DMS79 (cell line): ENCODE results near the gene SLC1A5.

Source experiments
- DNase-seq: peaks from one replicate; lab custom pipeline; 2025; lab: John Stamatoyannopoulos, UW

Gene SLC1A5

GRCh38 chr19:46742926-46743480, 45.4 kb downstream of the SLC1A5 start:
- no peak for DNase-seq

- no peak for DNase-seq
These were observed 46.9 kb downstream of the SLC1A5 start for GRCh38 chr19:46741447-46741846.

DNA sequence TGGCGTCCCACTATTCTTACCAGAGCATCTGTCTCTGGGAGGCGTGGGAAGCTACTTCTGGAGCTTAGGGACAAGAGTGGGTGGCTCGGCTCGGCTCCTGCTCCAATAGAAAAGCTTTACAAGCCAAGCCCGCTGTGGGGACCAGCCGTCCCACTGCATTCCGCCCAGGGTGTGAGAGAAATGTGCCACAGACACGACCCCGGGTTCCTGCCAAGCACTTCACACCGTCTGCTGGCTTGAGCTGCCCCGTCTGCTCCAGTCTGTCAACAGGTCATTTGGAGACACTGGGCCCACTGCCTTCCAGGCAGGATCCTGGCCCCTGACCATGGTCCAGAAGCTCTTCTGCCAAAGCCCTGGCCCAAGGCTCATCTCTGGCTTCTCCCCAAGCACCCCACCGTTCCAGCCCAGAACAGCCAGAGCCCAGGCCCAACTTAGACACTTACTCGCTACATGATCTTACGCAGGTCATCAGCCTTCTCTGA, 49.1 kb downstream of the SLC1A5 start:
- DNase-seq: no peak

DNA sequence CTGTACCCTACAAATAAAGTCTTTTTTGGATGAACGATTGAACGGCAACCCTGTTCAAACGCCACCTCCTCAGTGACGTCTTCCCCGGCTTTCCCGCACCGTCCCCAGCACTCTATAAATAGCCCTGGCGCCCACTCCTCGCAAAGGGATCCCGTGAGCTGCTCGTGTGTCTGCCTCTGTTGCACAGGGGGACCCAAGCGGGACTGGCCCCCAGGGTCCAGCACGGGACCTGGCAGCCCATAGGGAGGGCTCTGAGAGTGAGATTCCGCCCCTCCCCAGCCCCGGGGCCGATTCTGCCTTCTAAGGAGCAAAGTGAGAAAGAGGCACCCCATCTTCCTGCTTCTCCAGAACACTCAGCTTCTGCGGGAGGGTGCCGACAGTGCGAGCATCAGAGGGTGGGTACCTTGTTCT, 50.6 kb downstream of the SLC1A5 start:
- DNase-seq: no peak

DNA sequence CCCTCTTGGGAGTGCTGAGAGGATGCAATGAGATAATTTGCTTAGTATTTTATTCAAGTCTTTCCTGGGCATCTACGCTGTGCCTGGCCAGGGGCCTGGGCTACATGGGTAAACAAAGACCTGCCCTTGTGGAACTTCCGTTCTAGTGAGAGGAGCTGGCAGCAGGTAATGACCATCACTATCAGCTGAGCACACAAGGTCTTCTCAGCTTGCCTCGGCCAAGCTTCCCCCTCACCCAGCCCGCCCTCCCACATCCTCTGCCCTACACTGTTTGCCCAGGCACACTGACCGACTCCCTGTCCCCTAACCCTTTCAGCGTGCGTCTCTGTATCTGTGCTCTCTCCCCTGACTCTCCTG, 51.1 kb downstream of the SLC1A5 start:
- DNase-seq: no peak

DNA sequence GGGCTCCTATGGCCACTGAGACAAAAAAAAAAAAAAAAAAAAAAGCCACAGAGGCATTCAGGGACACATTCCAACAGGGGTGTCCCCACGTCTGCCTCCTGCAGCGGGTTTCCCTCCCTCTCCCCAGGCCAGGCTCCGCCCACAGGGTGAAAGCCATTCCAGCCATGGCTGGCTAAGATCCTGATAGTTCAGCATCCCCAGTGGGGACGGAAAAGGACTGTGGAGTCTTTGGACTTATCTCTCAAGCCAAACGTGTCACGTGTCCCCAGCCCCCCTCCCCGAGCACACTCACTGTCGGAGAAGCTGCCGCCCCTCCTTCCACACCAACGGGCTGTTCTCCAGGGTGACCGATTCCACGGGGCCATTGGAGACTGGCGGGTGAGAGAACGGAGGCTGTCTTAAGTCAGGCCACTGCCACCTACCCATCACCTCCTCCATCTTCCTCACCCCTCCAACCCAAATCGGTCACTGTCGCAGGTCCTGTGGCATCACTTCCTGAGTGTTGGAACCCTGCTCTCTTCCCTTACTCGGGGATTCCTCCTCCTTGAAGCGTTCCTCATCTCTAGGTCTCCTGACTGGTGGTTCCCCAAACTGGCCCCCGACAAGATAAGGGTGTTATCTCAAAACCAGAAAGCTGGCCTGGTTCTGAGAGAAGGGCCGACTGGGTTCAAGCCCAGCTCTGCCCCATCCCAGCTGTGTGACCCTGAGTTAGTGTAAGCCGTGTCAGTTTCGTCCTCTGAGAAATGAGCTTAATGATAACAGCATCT, 51.7 kb downstream of the SLC1A5 start:
- no peak for DNase-seq

DNA sequence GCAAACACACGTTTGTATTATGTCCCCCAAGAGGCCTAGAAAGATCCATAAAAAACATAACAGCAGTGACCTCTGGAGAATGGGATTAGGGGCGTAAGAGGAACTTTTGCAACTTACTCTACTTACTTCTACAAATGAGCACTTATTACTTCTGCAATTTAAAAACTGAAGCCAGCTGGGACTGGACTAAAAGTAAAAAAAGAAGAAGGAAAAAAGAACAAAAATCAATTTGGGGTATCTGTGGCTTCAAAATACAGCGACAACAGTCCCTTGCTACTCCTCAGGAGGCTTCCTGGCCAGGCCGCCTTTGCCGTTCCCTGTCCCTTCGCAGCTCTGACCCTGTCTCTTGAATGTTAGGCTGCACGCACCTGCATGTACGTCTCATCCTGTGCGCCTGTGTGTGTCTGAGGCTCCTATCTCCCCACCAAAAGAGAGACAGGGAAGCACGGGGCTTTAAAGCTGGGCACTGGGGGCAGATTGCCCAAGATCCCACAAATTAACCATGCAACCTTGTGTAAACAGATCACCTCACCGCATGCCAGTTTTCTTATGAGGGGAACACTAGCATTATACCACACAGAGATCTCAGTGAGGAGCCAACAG, 54.6 kb downstream of the SLC1A5 start:
- no peak for DNase-seq

DNA sequence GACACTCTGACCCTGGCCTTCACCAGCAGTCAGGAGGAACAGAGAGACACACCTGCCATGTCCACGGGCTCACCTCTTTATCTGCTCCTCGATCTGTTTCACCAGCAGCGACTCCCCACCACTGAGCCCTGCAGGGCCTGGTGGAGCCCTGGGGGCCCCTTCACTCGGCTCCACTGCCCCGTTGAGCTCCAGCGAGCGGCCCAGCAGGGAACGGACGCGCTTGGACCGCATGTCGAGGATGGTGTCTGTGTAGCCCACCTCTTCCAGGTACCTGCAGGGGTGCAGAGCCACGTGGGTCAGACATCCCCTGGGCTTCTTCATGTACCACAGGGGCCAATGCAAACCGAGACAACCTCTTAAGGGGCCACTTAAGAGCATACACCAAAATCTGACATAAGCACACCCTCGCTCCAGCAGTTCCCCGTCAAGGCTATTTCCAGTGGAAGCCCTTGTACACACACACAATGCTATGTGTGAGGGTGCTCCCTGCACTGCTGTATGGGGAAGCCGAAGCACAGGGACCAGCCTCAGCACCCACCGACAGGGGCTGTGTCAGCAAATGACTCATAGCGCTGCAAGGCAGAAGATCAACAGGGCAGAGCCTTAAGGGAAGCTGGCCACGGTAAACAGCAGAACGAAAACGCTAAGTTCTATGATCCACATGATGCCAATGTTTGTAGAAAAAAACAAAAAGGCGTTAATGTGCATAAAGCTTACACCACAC, 55.3 kb downstream of the SLC1A5 start:
- no peak for DNase-seq

GRCh38 chr19:46732172-46732938, 56.0 kb downstream of the SLC1A5 start:
- no peak for DNase-seq

- no peak for DNase-seq
These were observed 56.8 kb downstream of the SLC1A5 start for GRCh38 chr19:46731584-46731983.

- no peak for DNase-seq
These were observed 57.3 kb downstream of the SLC1A5 start for GRCh38 chr19:46731007-46731501.

DNA sequence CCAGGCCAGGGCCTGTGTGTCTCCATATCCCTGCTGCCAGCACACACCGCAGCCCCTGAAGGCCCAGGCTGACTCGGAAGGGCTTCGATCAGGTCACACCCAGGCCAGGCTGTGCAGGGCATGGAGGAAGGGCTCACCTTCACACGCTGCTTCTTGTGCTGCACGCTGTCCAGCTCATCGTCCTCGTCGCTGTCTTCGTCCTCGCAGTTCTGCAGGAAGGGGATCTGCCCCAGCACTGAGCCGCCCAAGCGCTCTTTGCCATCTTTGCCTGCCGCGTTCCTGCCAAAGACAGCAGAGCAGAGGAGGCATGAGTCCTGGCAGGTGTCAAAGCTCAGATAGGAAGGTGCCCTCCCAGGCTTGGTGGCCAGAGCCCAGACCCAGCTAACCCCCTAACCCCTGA, 57.8 kb downstream of the SLC1A5 start:
- DNase-seq: no peak

- no peak for DNase-seq
These were observed 58.2 kb downstream of the SLC1A5 start for GRCh38 chr19:46730187-46730586.

GRCh38 chr19:46729696-46730095, 58.7 kb downstream of the SLC1A5 start:
- DNase-seq: no peak

DNA sequence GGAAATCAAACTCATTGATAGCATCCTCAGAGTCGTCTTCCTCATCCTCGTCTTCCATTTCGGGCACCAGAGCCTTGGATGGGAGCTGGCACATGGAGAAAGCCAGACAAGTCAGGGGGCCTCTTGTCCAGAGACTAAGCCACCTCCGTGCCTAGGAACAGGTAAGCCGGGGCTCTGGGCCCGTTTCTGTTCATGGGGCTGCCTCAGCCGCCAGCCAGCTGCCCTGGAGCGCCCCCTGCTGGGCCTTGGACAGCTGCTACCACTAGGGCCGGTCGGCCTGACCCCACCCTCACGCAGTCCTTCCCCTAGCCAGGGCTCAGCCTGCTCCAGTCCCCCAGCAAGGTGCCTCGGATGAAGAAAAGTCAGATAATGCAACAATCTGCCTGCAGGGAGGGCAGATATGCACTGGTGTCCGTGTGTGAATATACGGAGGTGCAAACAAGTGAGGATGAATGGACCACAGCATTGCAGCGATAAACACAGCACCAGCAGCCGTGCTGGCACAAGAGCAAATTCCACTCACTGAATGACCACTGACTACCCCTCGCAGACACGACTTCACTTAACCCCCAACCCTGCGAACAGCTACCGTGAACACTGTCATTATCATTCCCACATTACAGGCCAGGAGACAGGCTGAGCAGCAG, 59.6 kb downstream of the SLC1A5 start:
- no peak for DNase-seq

- no peak for DNase-seq
These were observed 60.2 kb downstream of the SLC1A5 start for GRCh38 chr19:46728208-46728607.

GRCh38 chr19:46727757-46728156, 60.6 kb downstream of the SLC1A5 start:
- DNase-seq: no peak

GRCh38 chr19:46726971-46727501, 61.4 kb downstream of the SLC1A5 start:
- no peak for DNase-seq

- no peak for DNase-seq
These were observed 61.8 kb downstream of the SLC1A5 start for GRCh38 chr19:46726551-46726950.

DNA sequence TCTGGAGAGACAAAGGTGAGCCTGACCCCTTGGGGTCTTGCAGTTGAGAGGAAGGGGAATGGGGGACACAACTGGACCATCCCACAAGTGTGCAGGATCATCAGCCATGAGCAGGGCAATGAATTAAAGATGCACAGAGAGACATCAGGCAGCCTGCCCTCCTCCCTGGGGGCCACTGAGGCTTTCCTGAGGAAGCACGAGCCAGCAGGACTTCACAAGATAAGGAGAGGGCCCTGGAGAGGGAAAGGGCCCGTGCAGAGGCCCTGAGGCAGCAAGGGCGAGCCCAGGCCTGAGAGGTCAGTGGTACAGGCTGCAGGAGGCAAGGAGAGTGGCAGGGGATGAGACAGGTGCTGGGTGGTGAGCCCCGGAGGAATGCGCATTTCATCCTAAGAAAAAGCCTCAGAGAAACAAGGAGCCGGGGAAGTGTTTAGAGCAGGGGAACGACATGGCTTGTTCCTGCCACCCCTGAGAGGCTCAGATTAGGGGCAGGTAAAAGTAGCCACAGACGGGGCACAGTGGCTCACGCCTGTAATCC, 62.5 kb downstream of the SLC1A5 start:
- no peak for DNase-seq
